GM12872 (cell line): ENCODE data around the gene SFT2D1.

Source experiments
- CTCF ChIP-seq: IDR thresholded peaks from 3 replicates; pipeline ENCODE4 v1.5.1; 2011; ENCODE audit warnings: low read depth, mild to moderate bottlenecking, low read length, moderate library complexity; ENCODE audit not compliant: insufficient read depth

The SFT2D1 gene

GRCh38 chr6:166330612-166331011, 11.7 kb downstream of the SFT2D1 start:
- no peak for TF ChIP-seq CTCF

GRCh38 chr6:166325383-166326042, 16.8 kb downstream of the SFT2D1 start:
- TF ChIP-seq CTCF = no peak

- TF ChIP-seq CTCF = no peak
These were observed 18.9 kb downstream of the SFT2D1 start for GRCh38 chr6:166323395-166323794.

- no peak for TF ChIP-seq CTCF
These were observed 23.4 kb downstream of the SFT2D1 start for GRCh38 chr6:166318649-166319600.

GRCh38 chr6:166318227-166318626, 24.1 kb downstream of the SFT2D1 start:
- TF ChIP-seq CTCF = no peak

- TF ChIP-seq CTCF = no peak
These were observed 24.8 kb downstream of the SFT2D1 start for GRCh38 chr6:166317261-166318212.
